GM12874 (cell line): ENCODE data around the gene CACNA2D3.

ENCODE experiments used
- TF ChIP-seq, protein P1 (sequence below): IDR thresholded peaks from 2 replicates; pipeline ENCODE4 v1.5.1; 2011; ENCODE audit warnings: low read depth, mild to moderate bottlenecking, control low read depth, low read length, moderate library complexity; ENCODE audit not compliant: insufficient read depth

The CACNA2D3 gene

DNA sequence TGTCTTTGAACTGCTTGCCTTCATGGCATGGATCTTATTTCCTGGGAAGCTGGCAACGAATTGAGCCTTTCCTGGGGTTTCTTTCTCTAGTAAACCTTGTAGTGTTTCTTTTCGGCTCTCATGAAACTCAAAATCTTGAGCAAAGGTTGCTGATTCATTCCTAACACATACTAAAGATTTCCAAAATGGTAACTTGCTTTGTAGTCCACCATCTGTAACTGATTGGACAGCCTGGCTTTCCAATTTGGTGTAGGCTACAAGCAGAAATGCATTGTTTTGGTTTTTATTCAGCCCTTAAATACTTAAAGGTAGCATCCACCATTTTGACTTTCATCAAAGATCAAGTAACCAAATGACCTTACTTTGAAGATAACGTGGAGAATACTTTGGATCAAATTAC is 767.4 kb downstream of the CACNA2D3 start:
- TF ChIP-seq, protein P1, sequence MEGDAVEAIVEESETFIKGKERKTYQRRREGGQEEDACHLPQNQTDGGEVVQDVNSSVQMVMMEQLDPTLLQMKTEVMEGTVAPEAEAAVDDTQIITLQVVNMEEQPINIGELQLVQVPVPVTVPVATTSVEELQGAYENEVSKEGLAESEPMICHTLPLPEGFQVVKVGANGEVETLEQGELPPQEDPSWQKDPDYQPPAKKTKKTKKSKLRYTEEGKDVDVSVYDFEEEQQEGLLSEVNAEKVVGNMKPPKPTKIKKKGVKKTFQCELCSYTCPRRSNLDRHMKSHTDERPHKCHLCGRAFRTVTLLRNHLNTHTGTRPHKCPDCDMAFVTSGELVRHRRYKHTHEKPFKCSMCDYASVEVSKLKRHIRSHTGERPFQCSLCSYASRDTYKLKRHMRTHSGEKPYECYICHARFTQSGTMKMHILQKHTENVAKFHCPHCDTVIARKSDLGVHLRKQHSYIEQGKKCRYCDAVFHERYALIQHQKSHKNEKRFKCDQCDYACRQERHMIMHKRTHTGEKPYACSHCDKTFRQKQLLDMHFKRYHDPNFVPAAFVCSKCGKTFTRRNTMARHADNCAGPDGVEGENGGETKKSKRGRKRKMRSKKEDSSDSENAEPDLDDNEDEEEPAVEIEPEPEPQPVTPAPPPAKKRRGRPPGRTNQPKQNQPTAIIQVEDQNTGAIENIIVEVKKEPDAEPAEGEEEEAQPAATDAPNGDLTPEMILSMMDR, result no peak

DNA sequence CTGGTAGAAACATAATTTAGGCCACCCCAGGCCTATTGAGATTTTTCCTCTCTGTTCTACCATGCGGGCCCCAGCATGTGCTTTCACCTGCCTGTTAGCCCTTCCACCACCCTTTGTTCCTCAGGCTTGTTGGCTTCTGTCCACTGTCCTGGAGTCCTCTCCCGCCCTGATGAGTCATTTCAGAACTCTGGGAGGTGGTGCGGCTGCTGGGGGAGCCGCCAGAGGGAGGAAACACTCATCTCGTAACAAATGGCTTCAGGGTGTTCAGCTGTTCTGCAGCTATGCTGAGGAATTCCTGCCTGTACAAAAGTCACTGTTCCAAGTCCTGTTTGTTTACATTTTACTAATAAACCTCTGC is 769.2 kb downstream of the CACNA2D3 start:
- TF ChIP-seq, protein P1, result no peak

DNA sequence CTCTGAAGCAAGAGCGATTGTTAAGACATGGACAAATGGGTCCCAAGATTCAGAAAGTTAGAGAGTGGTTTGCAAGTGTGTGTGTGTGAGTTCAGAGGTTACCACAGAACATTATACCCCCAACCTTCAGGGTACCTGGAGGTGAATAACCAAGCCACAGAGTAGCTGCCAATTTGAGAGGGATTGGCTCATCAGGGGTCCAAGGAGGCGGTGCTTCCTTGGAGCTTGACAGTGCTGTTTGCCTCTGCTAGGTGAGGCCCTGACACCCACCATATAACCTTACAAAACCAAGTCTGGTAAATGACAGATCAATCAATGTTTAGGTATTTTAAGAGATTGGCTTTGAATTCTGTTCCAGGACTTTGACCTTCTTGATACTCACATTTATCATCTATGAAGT is 769.8 kb downstream of the CACNA2D3 start:
- TF ChIP-seq, protein P1, result no peak

DNA sequence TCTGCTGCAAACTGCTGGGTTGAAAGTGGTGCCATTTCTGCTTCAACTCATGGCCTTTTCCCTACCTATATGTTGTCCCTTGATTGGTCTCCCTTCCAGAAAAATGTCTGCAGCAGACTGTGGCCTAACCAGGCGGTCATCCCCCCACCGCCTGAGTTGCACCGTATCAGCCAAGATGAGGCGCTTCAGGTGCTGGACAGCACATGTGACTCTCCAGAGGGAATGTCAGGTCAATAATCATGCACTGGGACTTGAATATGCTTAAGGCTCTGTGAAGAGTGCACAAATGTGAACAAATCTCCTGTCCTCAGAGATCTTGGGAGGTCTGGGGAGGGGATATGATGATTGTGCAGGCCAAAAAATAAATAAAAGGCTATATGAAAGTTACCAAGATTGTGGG is 773.3 kb downstream of the CACNA2D3 start:
- TF ChIP-seq, protein P1, result no peak

DNA sequence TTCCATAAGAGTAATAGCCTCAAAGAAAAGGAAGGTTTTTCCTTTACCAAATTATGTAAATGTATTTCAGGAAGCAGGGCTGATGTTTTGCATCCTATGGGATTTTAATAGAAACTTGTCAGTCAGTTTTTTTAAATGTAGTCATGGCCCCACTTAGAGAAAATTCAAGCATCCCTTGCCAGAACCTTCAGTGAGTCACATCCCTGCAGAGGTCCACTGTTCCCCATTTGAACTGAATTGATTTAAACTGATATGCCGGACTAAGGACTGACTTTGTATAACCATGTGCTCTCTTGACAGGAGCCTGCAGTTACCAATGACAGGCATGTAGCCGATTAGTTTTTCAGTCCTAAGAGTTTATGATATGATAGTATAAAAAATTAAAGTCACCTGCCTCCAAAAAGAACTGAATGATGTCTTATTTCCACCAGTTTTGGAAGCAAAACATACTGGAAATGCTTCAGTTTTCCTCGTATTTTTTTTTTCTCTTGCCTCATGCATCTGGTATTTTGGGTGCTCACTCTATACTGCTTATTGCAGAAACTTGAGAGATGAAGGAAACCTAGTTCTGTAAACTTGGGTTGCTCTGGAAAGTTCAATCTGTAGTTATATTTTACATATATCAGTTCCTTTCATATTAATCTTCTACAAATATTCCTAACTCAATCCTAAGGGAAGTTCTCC is 774.8 kb downstream of the CACNA2D3 start:
- TF ChIP-seq, protein P1, result no peak

DNA sequence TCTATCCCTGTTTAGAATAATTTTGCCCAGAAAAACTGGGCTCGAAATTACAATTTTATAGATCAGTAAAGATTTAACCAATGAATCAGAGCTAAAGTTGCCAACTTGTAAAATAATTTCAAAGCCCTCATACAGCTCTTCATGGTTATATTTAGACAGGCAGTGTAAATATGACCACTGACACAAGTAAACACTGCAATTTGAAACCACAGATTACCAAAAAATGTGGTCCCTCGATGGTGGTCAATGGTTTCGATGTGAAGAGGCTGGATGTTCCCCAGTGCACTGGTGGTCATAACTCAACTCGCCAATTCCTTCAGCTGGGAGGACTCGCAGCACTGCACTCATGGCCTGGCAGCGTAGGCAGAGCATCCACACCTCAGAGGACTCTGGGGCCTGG is 776.9 kb downstream of the CACNA2D3 start:
- TF ChIP-seq, protein P1, result no peak

DNA sequence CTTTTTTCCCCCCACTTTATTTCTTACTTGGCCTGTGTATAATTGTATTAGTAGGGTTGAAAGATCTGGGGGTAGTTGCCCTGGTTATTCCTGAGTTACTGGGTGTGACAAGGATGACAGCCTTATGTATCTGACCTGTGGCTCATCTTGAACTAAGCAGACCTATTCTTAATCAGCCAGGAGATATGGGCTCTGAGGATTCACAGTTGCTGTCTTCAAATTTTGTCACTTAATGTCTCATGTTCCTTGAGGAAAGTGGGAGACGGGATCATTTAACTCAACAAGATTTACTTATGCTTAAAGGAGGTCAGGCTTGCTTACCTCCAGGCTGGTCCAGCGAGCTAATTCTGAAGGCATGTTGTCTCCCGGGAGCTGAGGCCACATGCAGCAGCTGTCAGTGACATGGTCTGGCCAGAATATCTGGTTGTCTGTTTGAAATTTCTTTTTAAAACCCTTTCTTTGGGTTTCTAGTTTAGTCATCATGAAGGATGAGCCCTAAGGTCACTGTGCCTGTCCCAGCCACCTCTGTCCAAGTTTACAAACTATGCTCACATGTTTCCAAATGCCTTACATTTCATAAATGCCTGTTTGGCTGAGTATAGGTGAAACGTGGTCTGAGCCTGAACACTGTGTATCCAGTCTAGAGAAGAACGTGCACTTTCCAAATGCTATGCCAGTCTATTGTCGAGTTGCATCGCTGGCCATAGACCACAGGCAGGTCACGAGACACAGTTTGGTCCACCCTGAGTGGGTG is 778.7 kb downstream of the CACNA2D3 start:
- TF ChIP-seq, protein P1, result no peak
